ENCODE data around the gene ASGR1. TPM values are rescaled to one million over a fixed set of nuclear protein-coding genes. Genes with fewer than 3 reads are reported as not detected.
"Not testable (repeated sequence)": the region's sequence is repeated elsewhere in the genome, so short reads cannot be mapped to it uniquely, and the experiment has no call there.

ASGR1 gene
- polyA plus RNA-seq, 2 donors: 0.84 to 2.0 TPM

GRCh38 chr17:7191571-7192270 is 12.6 kb upstream of the ASGR1 start:
- Histone ChIP-seq H3K27ac (ENCODE audit: low read depth in 2 of 2, low read length in 1 of 2) (no peak overlapping the region), H3K4me3 (ENCODE audit: low read depth in 1 of 2, low read length in 2 of 2) (no peak overlapping the region), H3K4me1 (ENCODE audit: control insufficient read depth in 2 of 2, insufficient read depth in 2 of 2, low read length in 1 of 2) (no peaks in the 10 kb centered on the region), H3K36me3 (ENCODE audit: control insufficient read depth in 2 of 2, insufficient read depth in 2 of 2, low read length in 1 of 2) (peaks cover 0 to 10% of the 10 kb centered on the region in 2 donors), H3K9me3 (ENCODE audit: control insufficient read depth in 2 of 2, insufficient read depth in 1 of 2, low read depth in 1 of 2, low read length in 1 of 2) (no peaks in the 10 kb centered on the region), H3K27me3 (ENCODE audit: control insufficient read depth in 1 of 2, insufficient read depth in 2 of 2, low read length in 2 of 2) (no peaks in the 10 kb centered on the region)
- WGBS, 2 donors: 78 to 79% methylated on average over 26 of the region's 26 CpGs

- Histone ChIP-seq H3K36me3 (ENCODE audit: control insufficient read depth in 2 of 2, insufficient read depth in 2 of 2, low read length in 1 of 2) (peaks cover 0 to 4% of the 10 kb centered on the region in 2 donors), H3K4me1 (ENCODE audit: control insufficient read depth in 2 of 2, insufficient read depth in 2 of 2, low read length in 1 of 2) (no peaks in the 10 kb centered on the region), H3K27me3 (ENCODE audit: control insufficient read depth in 1 of 2, insufficient read depth in 2 of 2, low read length in 2 of 2) (no peaks in the 10 kb centered on the region), H3K9me3 (ENCODE audit: control insufficient read depth in 2 of 2, insufficient read depth in 1 of 2, low read depth in 1 of 2, low read length in 1 of 2) (no peaks in the 10 kb centered on the region), H3K27ac (ENCODE audit: low read depth in 2 of 2, low read length in 1 of 2) (no peak overlapping the region), H3K4me3 (ENCODE audit: low read depth in 1 of 2, low read length in 2 of 2) (no peak overlapping the region)
- 92 to 95% methylated on average over 12 of the region's 12 CpGs for WGBS, 2 donors
Observed at GRCh38 chr17:7191069-7191468, 11.9 kb upstream of the ASGR1 start.

- Histone ChIP-seq H3K4me1 (ENCODE audit: control insufficient read depth in 2 of 2, insufficient read depth in 2 of 2, low read length in 1 of 2) (no peaks in the 10 kb centered on the region), H3K36me3 (ENCODE audit: control insufficient read depth in 2 of 2, insufficient read depth in 2 of 2, low read length in 1 of 2) (peaks cover 0 to 2% of the 10 kb centered on the region in 2 donors), H3K27me3 (ENCODE audit: control insufficient read depth in 1 of 2, insufficient read depth in 2 of 2, low read length in 2 of 2) (no peaks in the 10 kb centered on the region), H3K27ac (ENCODE audit: low read depth in 2 of 2, low read length in 1 of 2) (no peak overlapping the region), H3K4me3 (ENCODE audit: low read depth in 1 of 2, low read length in 2 of 2) (no peak overlapping the region), H3K9me3 (ENCODE audit: control insufficient read depth in 2 of 2, insufficient read depth in 1 of 2, low read depth in 1 of 2, low read length in 1 of 2) (no peaks in the 10 kb centered on the region)
- WGBS, 2 donors: 85 to 86% methylated on average over 14 of the region's 14 CpGs
Observed at GRCh38 chr17:7190276-7190917, 11.2 kb upstream of the ASGR1 start.

- H3K27ac ChIP-seq (ENCODE audit: low read depth in 2 of 2, low read length in 1 of 2): no peak overlapping the region
- H3K27me3 ChIP-seq (ENCODE audit: control insufficient read depth in 1 of 2, insufficient read depth in 2 of 2, low read length in 2 of 2): no peaks in the 10 kb centered on the region
- no peaks in the 10 kb centered on the region for H3K9me3 ChIP-seq (ENCODE audit: control insufficient read depth in 2 of 2, insufficient read depth in 1 of 2, low read depth in 1 of 2, low read length in 1 of 2)
- no peak overlapping the region for H3K4me3 ChIP-seq (ENCODE audit: low read depth in 1 of 2, low read length in 2 of 2)
- no peaks in the 10 kb centered on the region for H3K36me3 ChIP-seq (ENCODE audit: control insufficient read depth in 2 of 2, insufficient read depth in 2 of 2, low read length in 1 of 2)
- WGBS, 2 donors: 55 to 60% methylated on average over 7 of the region's 7 CpGs
- H3K4me1 ChIP-seq (ENCODE audit: control insufficient read depth in 2 of 2, insufficient read depth in 2 of 2, low read length in 1 of 2): no peaks in the 10 kb centered on the region
Observed at GRCh38 chr17:7186241-7186640, 7.1 kb upstream of the ASGR1 start.

- no peak overlapping the region for H3K4me3 ChIP-seq (ENCODE audit: low read depth in 1 of 2, low read length in 2 of 2)
- no peak overlapping the region for H3K27ac ChIP-seq (ENCODE audit: low read depth in 2 of 2, low read length in 1 of 2)
- no peaks in the 10 kb centered on the region for H3K36me3 ChIP-seq (ENCODE audit: control insufficient read depth in 2 of 2, insufficient read depth in 2 of 2, low read length in 1 of 2)
- no peaks in the 10 kb centered on the region for H3K4me1 ChIP-seq (ENCODE audit: control insufficient read depth in 2 of 2, insufficient read depth in 2 of 2, low read length in 1 of 2)
- H3K27me3 ChIP-seq (ENCODE audit: control insufficient read depth in 1 of 2, insufficient read depth in 2 of 2, low read length in 2 of 2): no peaks in the 10 kb centered on the region
- H3K9me3 ChIP-seq (ENCODE audit: control insufficient read depth in 2 of 2, insufficient read depth in 1 of 2, low read depth in 1 of 2, low read length in 1 of 2): no peaks in the 10 kb centered on the region
- 79 to 87% methylated on average over 6 of the region's 6 CpGs for WGBS, 2 donors
Observed at GRCh38 chr17:7184647-7185046, 5.5 kb upstream of the ASGR1 start.

GRCh38 chr17:7184091-7184488 is 4.9 kb upstream of the ASGR1 start:
- Histone ChIP-seq H3K27ac (ENCODE audit: low read depth in 2 of 2, low read length in 1 of 2) (no peak overlapping the region), H3K27me3 (ENCODE audit: control insufficient read depth in 1 of 2, insufficient read depth in 2 of 2, low read length in 2 of 2) (no peaks in the 10 kb centered on the region), H3K9me3 (ENCODE audit: control insufficient read depth in 2 of 2, insufficient read depth in 1 of 2, low read depth in 1 of 2, low read length in 1 of 2) (no peaks in the 10 kb centered on the region), H3K4me3 (ENCODE audit: low read depth in 1 of 2, low read length in 2 of 2) (no peak overlapping the region), H3K36me3 (ENCODE audit: control insufficient read depth in 2 of 2, insufficient read depth in 2 of 2, low read length in 1 of 2) (no peaks in the 10 kb centered on the region), H3K4me1 (ENCODE audit: control insufficient read depth in 2 of 2, insufficient read depth in 2 of 2, low read length in 1 of 2) (no peaks in the 10 kb centered on the region)
- 52 to 71% methylated on average over 14 of the region's 14 CpGs for WGBS, 2 donors

GRCh38 chr17:7183433-7184090 is 4.4 kb upstream of the ASGR1 start:
- Histone ChIP-seq H3K36me3 (ENCODE audit: control insufficient read depth in 2 of 2, insufficient read depth in 2 of 2, low read length in 1 of 2) (no peaks in the 10 kb centered on the region), H3K4me1 (ENCODE audit: control insufficient read depth in 2 of 2, insufficient read depth in 2 of 2, low read length in 1 of 2) (no peaks in the 10 kb centered on the region), H3K27ac (ENCODE audit: low read depth in 2 of 2, low read length in 1 of 2) (no peak overlapping the region), H3K9me3 (ENCODE audit: control insufficient read depth in 2 of 2, insufficient read depth in 1 of 2, low read depth in 1 of 2, low read length in 1 of 2) (no peaks in the 10 kb centered on the region), H3K4me3 (ENCODE audit: low read depth in 1 of 2, low read length in 2 of 2) (no peak overlapping the region), H3K27me3 (ENCODE audit: control insufficient read depth in 1 of 2, insufficient read depth in 2 of 2, low read length in 2 of 2) (no peaks in the 10 kb centered on the region)
- 85 to 86% methylated on average over 7 of the region's 7 CpGs for WGBS, 2 donors

- H3K4me3 ChIP-seq (ENCODE audit: low read depth in 1 of 2, low read length in 2 of 2); H3K27me3 ChIP-seq (ENCODE audit: control insufficient read depth in 1 of 2, insufficient read depth in 2 of 2, low read length in 2 of 2); H3K9me3 ChIP-seq (ENCODE audit: control insufficient read depth in 2 of 2, insufficient read depth in 1 of 2, low read depth in 1 of 2, low read length in 1 of 2); H3K27ac ChIP-seq (ENCODE audit: low read depth in 2 of 2, low read length in 1 of 2); H3K36me3 ChIP-seq (ENCODE audit: control insufficient read depth in 2 of 2, insufficient read depth in 2 of 2, low read length in 1 of 2); H3K4me1 ChIP-seq (ENCODE audit: control insufficient read depth in 2 of 2, insufficient read depth in 2 of 2, low read length in 1 of 2): not testable (repeated sequence)
- WGBS, 2 donors: 86 to 92% methylated on average over 2 of the region's 2 CpGs
Observed at GRCh38 chr17:7182101-7182500, 2.9 kb upstream of the ASGR1 start.

GRCh38 chr17:7178973-7179316 is 225 bp downstream of the ASGR1 start:
- peaks cover 6 to 10% of the 10 kb centered on the region in 2 donors for H3K4me1 ChIP-seq (ENCODE audit: control insufficient read depth in 2 of 2, insufficient read depth in 2 of 2, low read length in 1 of 2)
- H3K36me3 ChIP-seq (ENCODE audit: control insufficient read depth in 2 of 2, insufficient read depth in 2 of 2, low read length in 1 of 2): no peaks in the 10 kb centered on the region
- no peak overlapping the region for H3K4me3 ChIP-seq (ENCODE audit: low read depth in 1 of 2, low read length in 2 of 2)
- 66 to 81% methylated on average over 11 of the region's 11 CpGs for WGBS, 2 donors
- H3K27me3 ChIP-seq (ENCODE audit: control insufficient read depth in 1 of 2, insufficient read depth in 2 of 2, low read length in 2 of 2): no peaks in the 10 kb centered on the region
- no peak overlapping the region for H3K27ac ChIP-seq (ENCODE audit: low read depth in 2 of 2, low read length in 1 of 2)
- H3K9me3 ChIP-seq (ENCODE audit: control insufficient read depth in 2 of 2, insufficient read depth in 1 of 2, low read depth in 1 of 2, low read length in 1 of 2): no peaks in the 10 kb centered on the region
